ENCODE data around the gene MFSD2B.

Gene MFSD2B

GRCh38 chr2:24048769-24049484 is 39.0 kb downstream of the MFSD2B start:
- TF ChIP-seq CTCF (IDR thresholded peaks at IDR 0.05; ENCODE audit: low read depth, low read length), result no peak
- H3K4me3 ChIP-seq (ENCODE audit: low read depth, low read length), result peak overlapping the region; percentile 68

GRCh38 chr2:24049485-24050021 is 39.7 kb downstream of the MFSD2B start, which contains the start of gene FKBP1B:
FKBP1B (plus strand) TSS chr2:24049741; CDS start chr2:24049850, 109 bp downstream.
- no peak for TF ChIP-seq CTCF (IDR thresholded peaks at IDR 0.05; ENCODE audit: low read depth, low read length)
- H3K4me3 ChIP-seq (ENCODE audit: low read depth, low read length), result peak within 1 kb of the TSS; percentile 68

GRCh38 chr2:24050041-24050979 is 40.4 kb downstream of the MFSD2B start:
- H3K4me3 ChIP-seq (ENCODE audit: low read depth, low read length), result peak overlapping the region; percentile 68
- no peak for TF ChIP-seq CTCF (IDR thresholded peaks at IDR 0.05; ENCODE audit: low read depth, low read length)

GRCh38 chr2:24051833-24052232 is 41.9 kb downstream of the MFSD2B start:
- no peak for TF ChIP-seq CTCF (IDR thresholded peaks at IDR 0.05; ENCODE audit: low read depth, low read length)
- no peak overlapping the region for H3K4me3 ChIP-seq (ENCODE audit: low read depth, low read length)

- no peak overlapping the region for H3K4me3 ChIP-seq (ENCODE audit: low read depth, low read length)
- TF ChIP-seq CTCF (IDR thresholded peaks at IDR 0.05; ENCODE audit: low read depth, low read length), result no peak
Observed at GRCh38 chr2:24052951-24053350, 43.1 kb downstream of the MFSD2B start.

GRCh38 chr2:24054366-24055010 is 44.6 kb downstream of the MFSD2B start:
- no peak overlapping the region for H3K4me3 ChIP-seq (ENCODE audit: low read depth, low read length)
- no peak for TF ChIP-seq CTCF (IDR thresholded peaks at IDR 0.05; ENCODE audit: low read depth, low read length)

Data from WI38 (cell line).